ENCODE data around the gene CPAMD8. TPM values are rescaled to one million over a fixed set of nuclear protein-coding genes. Genes with fewer than 3 reads are reported as not detected.

CPAMD8 gene
- total and polyA plus RNA-seq, 2 donors (not counting 3 experiments of a cell fraction or from before 2014, with no cell fraction given), result 2.2 to 3.9 TPM

DNA sequence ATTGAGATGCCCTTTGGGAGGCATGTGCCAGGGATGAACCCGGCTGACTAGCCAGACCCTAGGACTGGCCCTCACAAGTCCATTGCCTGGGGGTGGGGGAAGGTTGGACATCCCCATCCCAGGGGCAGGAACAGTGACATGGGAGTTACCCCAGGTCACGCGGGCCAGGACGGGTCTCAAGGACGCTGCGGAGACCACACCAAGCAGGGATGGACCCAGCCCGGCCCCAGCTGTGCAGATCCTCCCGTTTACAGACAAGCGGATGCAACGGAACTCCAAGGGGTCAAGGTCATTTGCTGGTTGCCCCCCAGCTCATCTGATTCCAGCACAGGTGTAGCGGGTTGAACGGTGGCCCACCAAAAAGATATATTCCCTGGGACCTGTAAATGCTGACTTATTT lies 117.9 kb downstream of the CPAMD8 start:
- CTCF ChIA-PET, result interaction anchor here (1.0 kb wide), 1 partner anchor 10 kb away, joined by 3 read pairs; no protein-coding TSS in a partner anchor
- DNase-seq (ENCODE audit: low read depth, low spot score), result no peak
- intact Hi-C loops (cut with micrococcal nuclease), result no loop called here

More for the DNA sequence above, 117.9 kb downstream of the CPAMD8 start:
- Histone ChIP-seq H3K4me1 (ENCODE audit: control insufficient read depth, extremely low read depth, insufficient read depth, low read length) (no peaks in the 10 kb centered on the region), H3K36me3 (ENCODE audit: control insufficient read depth in 2 of 2, extremely low read depth in 1 of 2, insufficient read depth in 2 of 2, low read length in 2 of 2) (no peaks in the 10 kb centered on the region), H2AFZ (ENCODE audit: low read depth, low read length) (no peak overlapping the region), H3K9me1 (replicated peaks; ENCODE audit: control insufficient read depth, extremely low read depth, insufficient read depth, low read length) (no peaks in the 10 kb centered on the region), H3K27ac (ENCODE audit: insufficient read depth, low read depth, low read length) (no peak overlapping the region), H3K4me3 (replicated peaks in 1 of 3; ENCODE audit: insufficient read depth in 1 of 3, low read depth in 1 of 3, low read length in 3 of 3) (no peak overlapping the region), H3K27me3 (ENCODE audit: control insufficient read depth in 2 of 2, insufficient read depth in 2 of 2, low read length in 2 of 2) (no peaks in the 10 kb centered on the region), H3K9me3 (replicated peaks; ENCODE audit: control insufficient read depth, insufficient read depth, low read length) (no peaks in the 10 kb centered on the region), H3K9ac (replicated peaks; ENCODE audit: extremely low read depth, insufficient read depth, low read length) (no peak overlapping the region), H3K79me2 (ENCODE audit: control insufficient read depth, insufficient read depth, low read length) (no peaks in the 10 kb centered on the region), H4K20me1 (replicated peaks; ENCODE audit: control insufficient read depth, extremely low read depth, insufficient read depth, low read length) (no peaks in the 10 kb centered on the region), H3K4me2 (ENCODE audit: insufficient read depth, low read length) (no peak overlapping the region)
- POLR2A ChIA-PET, result no interaction called here
- BruUV-seq (replicated peaks), result no TSS peak
- no peak for TF ChIP-seq JUN (IDR thresholded peaks at IDR 0.05; ENCODE audit: borderline replicate concordance, insufficient read depth, insufficient read length, low read depth)
- no peak for TF ChIP-seq POLR2AphosphoS5 (IDR thresholded peaks at IDR 0.05; ENCODE audit: insufficient read depth, low read depth, low read length)
- TF ChIP-seq, protein P1, sequence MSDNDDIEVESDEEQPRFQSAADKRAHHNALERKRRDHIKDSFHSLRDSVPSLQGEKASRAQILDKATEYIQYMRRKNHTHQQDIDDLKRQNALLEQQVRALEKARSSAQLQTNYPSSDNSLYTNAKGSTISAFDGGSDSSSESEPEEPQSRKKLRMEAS (IDR thresholded peaks at IDR 0.05; ENCODE audit: insufficient read depth, insufficient read length), result no peak
- TF ChIP-seq GATA2 (IDR thresholded peaks at IDR 0.05; ENCODE audit: insufficient read depth, insufficient read length, low read depth, low read length), result no peak
- TF ChIP-seq, protein P2, sequence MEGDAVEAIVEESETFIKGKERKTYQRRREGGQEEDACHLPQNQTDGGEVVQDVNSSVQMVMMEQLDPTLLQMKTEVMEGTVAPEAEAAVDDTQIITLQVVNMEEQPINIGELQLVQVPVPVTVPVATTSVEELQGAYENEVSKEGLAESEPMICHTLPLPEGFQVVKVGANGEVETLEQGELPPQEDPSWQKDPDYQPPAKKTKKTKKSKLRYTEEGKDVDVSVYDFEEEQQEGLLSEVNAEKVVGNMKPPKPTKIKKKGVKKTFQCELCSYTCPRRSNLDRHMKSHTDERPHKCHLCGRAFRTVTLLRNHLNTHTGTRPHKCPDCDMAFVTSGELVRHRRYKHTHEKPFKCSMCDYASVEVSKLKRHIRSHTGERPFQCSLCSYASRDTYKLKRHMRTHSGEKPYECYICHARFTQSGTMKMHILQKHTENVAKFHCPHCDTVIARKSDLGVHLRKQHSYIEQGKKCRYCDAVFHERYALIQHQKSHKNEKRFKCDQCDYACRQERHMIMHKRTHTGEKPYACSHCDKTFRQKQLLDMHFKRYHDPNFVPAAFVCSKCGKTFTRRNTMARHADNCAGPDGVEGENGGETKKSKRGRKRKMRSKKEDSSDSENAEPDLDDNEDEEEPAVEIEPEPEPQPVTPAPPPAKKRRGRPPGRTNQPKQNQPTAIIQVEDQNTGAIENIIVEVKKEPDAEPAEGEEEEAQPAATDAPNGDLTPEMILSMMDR (IDR thresholded peaks at IDR 0.05; ENCODE audit: extremely low read depth in 1 of 2, insufficient read depth in 1 of 2, low read depth in 1 of 2, low read length in 2 of 2), result no peak
- TF ChIP-seq POLR2A (IDR thresholded peaks at IDR 0.05; ENCODE audit: low read depth, low read length), result no peak
- TF ChIP-seq EZH2 (IDR thresholded peaks at IDR 0.05; ENCODE audit: borderline replicate concordance, low read depth, low read length, severe bottlenecking), result no peak
- TF ChIP-seq FOS (IDR thresholded peaks at IDR 0.05; ENCODE audit: borderline replicate concordance, insufficient read depth, low read length), result no peak
- TF ChIP-seq MYC (IDR thresholded peaks at IDR 0.05; ENCODE audit: low read depth, low read length), result no peak
- no peak for FAIRE-seq
- dilution Hi-C loops (cut with MboI; ENCODE audit: extremely low pct_ligation_motif_present, low sequenced_read_pairs), result no loop called here

Data from endothelial cell of umbilical vein (primary cell).